Activated CD8-positive, alpha-beta memory T cell treated with anti-CD3 and anti-CD28 coated beads for 48 hours (primary cell): ENCODE data around the gene PSME2.
A peak's percentile ranks its signal among the peaks of the same experiment; 100 is the strongest.

Experiments
- DNase-seq, 3 experiments: peaks; one replicate each; pipeline ENCODE4 v3.0.0-alpha.2; 2020; ENCODE audit warnings: low read depth in 2 of 3, low spot score in 2 of 3

The PSME2 gene

GRCh38 chr14:24136684-24137528, 9.5 kb downstream of the PSME2 start:
- DNase-seq, result no peak

- DNase-seq, result peak; percentile 87 to 92 (median 88)
Observed at GRCh38 chr14:24135834-24136683, 10.4 kb downstream of the PSME2 start, which contains the start of gene PSME1. PSME1 (plus strand) TSS chr14:24136194; CDS start chr14:24136263, 69 bp downstream.

DNA sequence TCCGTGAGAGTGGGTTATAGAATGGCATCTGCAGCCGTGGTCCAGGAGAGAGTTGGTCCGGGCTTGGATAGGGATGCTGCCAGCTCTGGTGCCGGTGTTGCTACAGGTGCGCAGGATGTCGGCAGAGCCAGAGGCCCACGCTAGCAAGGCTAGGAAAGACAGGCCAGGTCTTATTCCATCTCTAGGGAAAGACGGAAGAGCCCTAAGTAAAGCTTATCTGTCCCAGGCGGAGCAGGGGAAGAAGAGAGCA, 10.9 kb downstream of the PSME2 start:
- no peak for DNase-seq

GRCh38 chr14:24133735-24134134, 12.7 kb downstream of the PSME2 start:
- DNase-seq, result no peak

GRCh38 chr14:24132976-24133375, 13.4 kb downstream of the PSME2 start:
- no peak for DNase-seq

DNA sequence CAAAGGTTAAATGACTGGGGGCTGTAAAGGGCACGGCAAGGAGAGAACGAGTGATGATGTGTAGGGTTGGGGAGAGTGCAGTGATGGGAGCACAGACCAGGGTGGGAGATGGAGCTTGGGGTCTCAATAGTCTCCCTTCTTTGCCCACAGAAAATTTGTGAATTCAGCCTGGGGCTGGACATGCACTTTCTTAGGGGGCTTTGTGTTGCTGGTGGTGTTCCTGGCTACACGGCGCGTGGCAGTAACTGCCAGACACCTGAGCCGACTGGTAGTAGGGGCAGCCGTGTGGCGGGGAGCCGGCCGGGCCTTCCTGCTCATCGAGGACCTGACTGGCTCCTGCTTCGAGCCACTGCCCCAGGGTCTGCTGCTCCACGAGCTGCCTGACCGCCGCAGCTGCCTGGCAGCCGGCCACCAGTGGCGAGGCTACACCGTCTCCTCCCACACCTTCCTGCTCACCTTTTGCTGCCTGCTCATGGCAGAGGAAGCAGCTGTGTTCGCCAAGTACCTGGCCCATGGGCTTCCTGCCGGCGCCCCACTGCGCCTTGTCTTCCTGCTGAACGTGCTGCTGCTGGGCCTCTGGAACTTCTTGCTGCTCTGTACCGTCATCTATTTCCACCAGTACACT, 14.2 kb downstream of the PSME2 start:
- no peak for DNase-seq

- no peak for DNase-seq
Observed at GRCh38 chr14:24131549-24131966, 14.9 kb downstream of the PSME2 start.

GRCh38 chr14:24130717-24131548, 15.5 kb downstream of the PSME2 start:
- no peak for DNase-seq

GRCh38 chr14:24130380-24130716, 16.1 kb downstream of the PSME2 start, which contains the start of gene FITM1:
FITM1 (plus strand) TSS chr14:24130659; CDS start chr14:24131564, 905 bp downstream.
- DNase-seq, result no peak

DNA sequence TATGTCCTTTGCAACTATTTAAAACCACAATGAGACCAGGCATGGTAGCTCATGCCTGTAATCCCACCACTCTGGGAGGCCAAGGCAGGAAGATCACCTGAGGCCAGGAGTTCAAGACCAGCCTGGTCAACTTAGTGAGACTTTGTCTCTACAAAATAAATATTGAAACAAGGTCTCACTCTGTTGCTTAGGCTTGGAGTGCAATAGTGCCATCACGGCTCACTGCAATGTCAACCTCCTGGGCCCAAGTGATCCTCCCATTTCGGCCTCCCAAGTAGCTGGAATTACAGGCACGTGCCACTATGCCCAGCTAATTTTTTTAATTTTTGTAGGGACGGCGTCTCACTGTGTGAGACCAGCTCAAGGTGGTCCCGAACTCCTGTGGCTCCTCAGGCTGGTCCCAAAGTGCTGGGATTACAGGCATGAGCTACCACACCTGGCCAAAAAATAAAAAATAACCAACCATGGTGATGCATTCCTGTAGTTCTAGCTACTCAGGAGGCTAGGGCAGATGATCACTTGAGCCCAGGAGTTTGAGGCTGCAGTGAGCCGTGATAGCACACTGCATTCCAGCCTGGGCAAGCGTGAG, 16.9 kb downstream of the PSME2 start:
- no peak for DNase-seq

- DNase-seq, result no peak
Observed at GRCh38 chr14:24127673-24128072, 18.7 kb downstream of the PSME2 start.

DNA sequence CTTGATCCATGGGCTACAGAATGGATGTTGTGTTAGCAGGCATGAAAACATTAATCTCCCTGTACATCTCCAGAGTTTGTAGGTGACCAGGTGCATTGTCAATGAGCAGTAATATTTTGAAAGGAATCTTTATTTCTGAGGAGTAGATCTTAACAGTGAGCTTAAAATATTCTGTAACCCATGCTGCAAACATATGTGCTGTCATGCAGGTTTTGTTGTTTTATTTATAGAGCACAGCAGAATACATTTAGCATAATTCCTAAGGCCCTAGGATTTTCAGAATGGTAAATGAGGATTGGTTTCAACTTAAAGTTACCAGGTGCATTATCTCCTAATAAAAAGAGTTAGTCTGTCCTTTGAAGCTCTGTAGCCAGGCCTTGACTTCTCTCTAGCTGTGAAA, 19.5 kb downstream of the PSME2 start:
- DNase-seq, result no peak

DNA sequence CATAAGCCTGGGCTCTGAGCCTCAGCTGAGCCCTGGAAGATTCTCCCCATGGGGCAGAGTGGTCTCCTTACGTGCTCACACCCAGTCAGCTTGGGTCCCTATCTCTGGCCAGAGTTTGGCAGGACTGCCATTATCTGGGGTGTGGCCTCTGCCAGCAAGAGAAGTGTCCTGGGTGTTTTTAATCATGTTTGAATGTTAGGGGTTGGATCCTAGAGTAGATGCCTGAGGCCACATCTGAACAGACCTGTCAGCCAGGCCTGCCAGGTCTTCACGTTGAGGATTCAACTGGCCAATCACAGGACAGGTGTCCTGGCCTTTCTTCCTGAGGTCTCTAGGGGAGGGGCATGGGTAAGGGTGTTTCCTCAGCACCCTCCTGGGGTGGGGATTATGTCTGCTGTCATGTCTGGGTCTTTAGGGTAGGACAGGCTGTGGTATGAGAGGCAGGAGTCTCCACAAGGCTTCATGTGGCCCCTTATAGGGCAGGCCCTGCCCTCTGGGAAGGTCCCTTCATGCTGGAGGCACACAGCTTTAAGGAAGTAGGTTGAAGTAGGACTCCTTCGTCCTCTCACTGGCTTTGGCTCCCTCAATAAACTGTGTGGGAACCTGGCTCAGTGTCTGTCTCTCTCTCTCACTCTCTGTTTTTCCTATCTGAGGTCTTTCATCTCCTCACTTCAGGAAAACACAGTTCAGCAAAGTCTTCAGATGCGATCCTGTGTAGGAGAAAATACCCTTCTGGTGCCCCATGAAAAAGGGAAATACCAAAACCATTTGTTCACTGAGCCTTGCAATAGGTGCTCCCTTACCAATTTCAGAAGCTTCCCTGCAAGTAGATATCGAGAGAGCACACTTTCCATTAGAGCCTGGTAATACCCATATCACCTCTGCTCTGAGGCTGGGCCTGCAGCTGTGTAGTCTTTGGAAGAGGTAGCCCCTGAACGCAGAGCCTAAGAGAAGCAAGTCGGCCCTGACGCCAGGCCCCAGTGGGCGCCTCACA, 22.7 kb downstream of the PSME2 start:
- no peak for DNase-seq

- DNase-seq, result no peak
Observed at GRCh38 chr14:24122898-24123297, 23.5 kb downstream of the PSME2 start.

DNA sequence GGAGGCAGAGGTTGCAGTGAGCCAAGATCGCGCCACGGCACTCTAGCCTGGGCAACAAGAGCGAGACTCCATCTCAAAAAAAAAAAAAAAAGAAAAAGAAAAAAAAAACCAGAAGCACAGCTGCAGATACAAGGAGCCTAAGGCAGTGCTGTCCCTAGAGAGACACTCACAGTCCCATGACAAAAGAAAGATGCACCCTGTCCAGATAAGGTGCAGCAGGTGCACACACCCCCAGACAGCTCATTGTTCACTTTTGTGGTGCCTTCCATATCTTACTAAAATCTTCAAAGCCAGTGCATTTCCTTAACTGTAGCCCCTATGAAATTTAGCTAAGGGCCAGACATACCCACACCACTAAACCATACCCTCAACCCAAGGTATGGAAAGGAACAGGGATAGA, 24.0 kb downstream of the PSME2 start:
- DNase-seq, result no peak

- no peak for DNase-seq
Observed at GRCh38 chr14:24121210-24121609, 25.2 kb downstream of the PSME2 start.

DNA sequence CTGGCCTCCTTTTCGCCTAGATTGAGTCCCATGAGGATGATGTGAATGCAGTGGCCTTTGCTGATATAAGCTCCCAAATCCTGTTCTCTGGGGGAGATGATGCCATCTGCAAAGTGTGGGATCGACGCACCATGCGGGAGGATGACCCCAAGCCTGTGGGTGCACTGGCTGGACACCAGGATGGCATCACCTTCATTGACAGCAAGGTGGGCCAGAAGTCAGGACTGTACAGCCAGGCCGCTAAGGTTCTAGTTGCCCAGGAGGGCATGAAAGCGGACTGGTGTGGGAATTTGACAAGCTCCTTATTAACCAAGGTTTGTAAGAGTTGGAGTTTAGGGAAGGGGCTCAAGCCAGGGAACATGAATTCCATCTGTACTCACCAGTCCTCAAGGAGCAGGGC, 26.7 kb downstream of the PSME2 start:
- DNase-seq, result no peak

GRCh38 chr14:24117179-24117578, 29.2 kb downstream of the PSME2 start:
- no peak for DNase-seq

- DNase-seq, result no peak
Observed at GRCh38 chr14:24116128-24116814, 30.1 kb downstream of the PSME2 start.
